ENCODE data around the gene FBXO9.

- TF ChIP-seq CTCF (IDR thresholded peaks at IDR 0.05; ENCODE audit: insufficient read depth, low read length, poor library complexity, severe bottlenecking) (no peak), EZH2phosphoT487 (conservative IDR thresholded peaks at IDR 0.05; ENCODE audit: low read length) (no peak)
These were observed 843 bp downstream of the FBXO9 start for GRCh38 chr6:53066077-53066417.
